NT2/D1 (cell line): ENCODE data around the gene PLEKHH1.

Experiments used
- YY1 ChIP-seq: IDR thresholded peaks from 2 replicates; pipeline ENCODE4 v1.6.1; 2011; ENCODE audit not compliant: insufficient read length, insufficient read depth
- ZNF274 ChIP-seq: IDR thresholded peaks from 2 replicates; pipeline ENCODE4 v1.6.1; 2011; ENCODE audit warnings: mild to moderate bottlenecking, low read depth, low read length

- no peak for TF ChIP-seq ZNF274
- no peak for TF ChIP-seq YY1
Observed at GRCh38 chr14:67510836-67511235, 22.3 kb upstream of the PLEKHH1 start.
